Fibroblast of peridontal ligament (primary cell): ENCODE data around the gene MED31.
"Not testable (repeated sequence)": the region's sequence is repeated elsewhere in the genome, so short reads cannot be mapped to it uniquely, and the experiment has no call there.

ENCODE experiments used
- DNase-seq: peaks from one replicate; pipeline ENCODE4 v3.0.0-alpha.2; 2010; ENCODE audit errors: extremely low read depth

The MED31 gene

DNA sequence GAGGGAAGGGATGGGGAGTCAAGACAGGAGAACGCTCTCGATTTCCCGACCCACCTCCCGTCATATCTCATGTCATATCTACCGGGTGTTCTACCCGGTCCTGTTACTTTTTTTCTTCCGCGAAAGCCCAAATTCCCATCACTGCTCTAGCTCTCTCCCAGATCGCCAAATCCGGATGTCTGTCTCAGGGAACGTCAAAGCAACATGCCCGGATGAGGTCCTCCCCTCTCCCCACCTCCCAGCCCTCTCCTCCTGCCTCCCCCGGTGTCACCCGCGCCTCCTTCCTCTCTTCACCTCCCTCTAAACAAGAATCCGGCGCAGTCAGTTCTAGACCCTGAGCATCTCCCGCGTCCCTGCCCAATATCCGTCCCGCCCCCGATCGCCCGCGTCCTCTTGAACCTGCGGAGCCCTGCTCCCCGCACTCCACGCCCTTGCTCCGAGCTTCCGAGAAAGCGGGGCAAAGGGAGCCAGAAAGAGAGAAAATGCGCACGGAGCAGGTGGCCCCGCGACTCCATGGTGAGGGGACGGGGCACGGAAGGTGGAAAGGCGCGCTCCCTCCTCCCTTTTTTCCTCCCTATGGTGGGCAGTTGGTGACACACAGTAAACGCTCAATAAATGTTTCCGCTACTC lies 4.4 kb upstream of the MED31 start:
- DNase-seq: not testable (repeated sequence)

DNA sequence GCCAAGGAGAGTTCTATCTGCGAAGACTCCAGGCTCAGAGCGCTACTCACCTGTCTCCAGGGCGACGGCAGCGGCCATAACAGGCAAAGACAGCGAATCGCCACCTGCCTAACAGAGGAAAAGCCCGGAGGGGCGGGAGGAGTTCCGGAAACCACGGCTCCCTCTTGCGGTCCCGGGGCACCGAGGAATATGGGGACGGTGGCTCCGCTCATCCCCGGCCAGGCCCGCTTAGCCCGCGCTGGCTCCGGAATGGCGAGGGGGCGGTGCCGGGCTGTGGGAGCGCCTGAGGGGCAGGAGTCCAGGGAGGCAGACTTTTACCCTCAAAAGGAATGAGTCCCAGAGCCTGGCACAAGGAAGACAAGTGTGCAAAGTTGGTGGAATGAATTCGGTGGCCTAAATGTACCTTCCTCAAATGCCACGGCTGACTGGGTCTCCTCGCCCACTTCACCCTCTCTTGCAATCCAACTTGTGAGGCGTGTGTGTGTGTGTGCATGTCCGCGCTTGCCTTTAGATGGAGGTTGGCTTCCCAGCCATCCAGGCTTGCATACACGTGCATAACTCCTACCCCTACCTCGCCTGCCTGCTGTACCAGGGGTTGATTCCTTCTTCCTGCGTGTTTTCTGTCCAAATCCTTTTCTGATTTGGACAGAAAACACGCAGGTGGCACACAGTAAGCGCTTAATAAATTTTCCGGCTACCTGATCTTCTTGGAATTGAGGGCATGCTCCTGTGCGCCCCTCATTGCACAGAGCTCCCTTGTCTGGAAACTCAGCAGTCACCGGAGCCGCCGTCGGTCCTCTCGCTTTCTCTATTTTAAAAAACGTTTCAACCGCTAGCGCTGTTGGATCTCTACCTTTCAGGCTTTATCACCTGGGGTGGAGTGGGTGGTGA lies 3.7 kb upstream of the MED31 start:
- DNase-seq: no peak

DNA sequence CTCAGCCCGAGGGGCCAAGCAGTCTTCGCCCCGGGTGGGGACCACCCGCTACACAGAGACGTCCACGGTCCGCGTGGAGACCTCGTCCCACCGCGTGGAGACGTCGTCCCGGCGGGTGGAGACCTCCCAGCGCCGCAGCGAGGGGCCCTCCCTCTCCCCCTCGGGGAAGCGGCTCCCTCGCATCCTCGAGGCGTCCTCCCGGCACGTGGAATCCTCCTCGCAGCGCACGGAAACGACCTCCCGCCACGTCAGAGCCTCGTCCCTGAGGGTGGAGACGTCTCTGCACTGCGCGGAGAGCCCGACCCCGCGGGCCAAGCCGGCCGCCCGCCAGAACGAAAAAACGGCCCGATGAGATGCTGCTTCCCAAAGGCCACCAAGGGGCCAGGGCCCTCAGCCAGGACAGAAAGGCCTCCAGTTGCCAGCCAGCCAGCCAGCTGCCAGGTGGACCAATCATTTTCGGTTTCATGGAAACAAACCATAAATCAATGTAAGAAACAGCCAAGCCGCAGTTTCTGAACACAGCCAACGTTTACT lies 581 bp upstream of the MED31 start:
- DNase-seq: peak; percentile 18

DNA sequence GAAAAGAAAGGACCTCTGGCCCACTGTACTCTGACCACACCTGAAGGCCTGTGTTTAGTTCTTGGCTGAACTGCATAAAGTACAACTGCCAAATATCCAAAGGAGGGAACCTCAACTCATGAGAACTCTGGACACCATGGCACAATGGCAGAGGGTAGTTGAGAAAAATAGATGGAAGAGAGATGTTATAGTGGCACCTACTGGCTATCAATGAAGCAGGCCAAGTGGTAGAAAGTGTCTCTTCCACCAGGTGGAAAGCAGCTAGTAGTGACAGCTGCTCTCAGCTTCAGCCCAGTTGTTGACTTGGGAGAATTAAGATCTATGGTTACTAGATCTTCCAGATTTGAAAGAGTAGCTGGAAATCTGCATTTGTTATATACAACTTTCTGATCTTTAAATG lies 3.2 kb downstream of the MED31 start:
- DNase-seq: no peak

DNA sequence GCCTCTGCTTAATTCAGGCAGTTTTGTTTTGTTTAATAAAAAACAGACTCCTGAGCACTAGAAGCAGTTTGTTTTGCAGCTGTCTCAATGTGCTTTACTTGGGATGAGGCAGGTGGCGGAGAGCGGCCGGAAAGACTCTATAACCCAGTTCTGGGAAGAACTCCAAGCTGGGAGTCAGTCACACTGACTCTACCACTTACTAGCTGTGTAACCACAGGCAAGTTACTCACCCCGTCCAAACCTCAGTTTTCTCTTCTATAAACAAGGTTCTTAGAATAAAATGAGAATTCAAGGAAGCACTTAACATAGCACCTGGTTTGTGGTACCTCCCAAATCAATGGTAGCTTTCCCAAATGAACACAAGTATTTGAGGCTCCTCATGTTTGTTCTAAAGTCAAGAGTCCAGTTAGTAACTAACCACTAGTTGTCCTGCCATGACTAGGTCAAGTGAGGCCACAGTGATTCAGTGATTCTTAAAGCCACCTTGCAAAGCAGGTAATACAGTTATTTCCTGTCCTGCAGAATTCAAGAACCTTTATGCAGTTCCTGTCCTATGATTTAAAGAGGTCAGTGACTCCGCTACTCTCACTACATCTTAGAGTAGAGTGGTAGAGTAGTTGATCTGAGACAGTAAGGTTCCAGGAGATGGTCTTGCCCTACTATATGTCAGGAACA lies 7.8 kb downstream of the MED31 start:
- DNase-seq: peak; percentile 89

DNA sequence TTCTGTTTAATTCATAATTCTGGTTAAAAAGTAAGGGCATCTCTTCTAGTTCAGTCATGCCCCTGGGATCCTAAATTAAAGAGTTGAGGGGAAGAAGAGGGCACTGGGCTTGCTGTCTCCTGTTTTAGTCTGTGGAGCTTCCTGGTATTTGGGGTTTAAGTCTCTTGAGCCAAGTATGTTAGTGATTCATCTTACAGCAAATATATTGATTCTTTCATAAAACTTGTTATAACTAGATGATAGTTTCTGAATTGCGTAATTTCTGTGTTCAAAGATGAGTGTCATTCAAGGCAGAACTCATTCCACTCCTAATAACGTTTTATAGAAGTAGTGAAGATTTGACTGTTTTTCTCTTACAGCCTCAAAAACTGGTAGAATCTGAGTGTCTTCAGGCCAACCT lies 8.8 kb downstream of the MED31 start:
- peak; percentile 49 for DNase-seq

DNA sequence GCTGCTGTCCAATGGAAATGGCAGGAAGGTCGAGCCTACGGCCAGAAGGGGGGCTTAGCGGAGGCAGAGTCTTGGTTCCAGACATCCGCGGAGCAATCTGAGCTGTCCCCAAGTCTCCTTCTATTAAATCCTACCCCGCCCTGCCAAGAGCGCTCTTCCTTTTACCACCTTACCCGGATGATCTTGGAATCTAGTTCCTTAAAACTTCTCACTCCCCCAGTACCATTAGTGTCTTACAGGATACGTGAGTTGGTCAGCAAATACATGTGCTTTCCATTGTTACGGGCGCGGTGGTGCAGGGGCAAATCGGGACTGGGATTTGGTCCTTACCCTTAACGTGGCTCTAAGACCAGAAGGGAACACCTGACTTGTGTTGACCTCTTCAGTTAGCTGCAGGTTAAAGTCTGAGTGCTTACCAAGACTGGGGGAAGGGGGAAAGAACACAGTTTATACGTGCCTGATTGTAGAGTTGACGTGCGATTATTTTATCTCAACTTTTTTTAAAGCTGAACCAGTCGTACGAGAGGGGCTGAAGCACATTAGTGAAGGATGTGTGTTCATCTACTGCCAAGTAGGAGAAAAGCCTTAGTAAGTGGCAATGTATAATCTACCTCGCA lies 10.1 kb downstream of the MED31 start:
- no peak for DNase-seq

DNA sequence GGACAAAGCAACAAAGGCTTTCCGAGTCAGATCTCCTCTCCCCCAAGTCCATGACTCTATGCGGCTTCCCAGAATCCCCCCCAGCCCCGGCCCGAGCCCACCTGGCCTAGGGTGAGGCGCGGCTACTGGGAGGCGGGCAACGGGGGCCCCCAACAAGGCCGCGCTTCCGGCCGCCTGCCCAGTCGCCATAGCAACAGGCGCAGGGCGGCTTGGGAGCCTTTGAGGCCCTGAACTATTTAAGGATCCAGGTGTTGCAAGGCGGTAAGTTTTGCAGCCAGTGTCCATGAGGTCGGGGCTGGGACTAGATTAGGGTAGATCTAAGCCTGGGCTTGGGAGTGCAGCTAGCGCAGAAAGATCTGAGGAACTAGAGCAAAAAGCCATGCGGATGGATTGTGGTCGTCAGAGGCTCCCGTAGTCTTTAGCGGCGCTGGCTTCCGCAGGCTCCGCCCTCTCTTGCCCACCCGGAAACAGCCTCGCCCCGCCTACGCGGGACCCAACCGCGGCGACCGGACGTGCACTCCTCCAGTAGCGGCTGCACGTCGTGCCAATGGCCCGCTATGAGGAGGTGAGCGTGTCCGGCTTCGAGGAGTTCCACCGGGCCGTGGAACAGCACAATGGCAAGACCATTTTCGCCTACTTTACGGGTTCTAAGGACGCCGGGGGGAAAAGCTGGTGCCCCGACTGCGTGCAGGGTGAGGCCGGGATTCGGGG lies 10.7 kb downstream of the MED31 start, which contains the start of the genes KIAA0753 and TXNDC17:
TSS of gene KIAA0753 (minus strand) at position 176 of the 711 bp plus-strand sequence. CDS start 5,608 bp downstream, outside the sequence.
TSS of gene TXNDC17 (plus strand) at position 525 of the 711 bp plus-strand sequence. CDS start at position 548, 23 bp downstream.
- peak; percentile 87 for DNase-seq

DNA sequence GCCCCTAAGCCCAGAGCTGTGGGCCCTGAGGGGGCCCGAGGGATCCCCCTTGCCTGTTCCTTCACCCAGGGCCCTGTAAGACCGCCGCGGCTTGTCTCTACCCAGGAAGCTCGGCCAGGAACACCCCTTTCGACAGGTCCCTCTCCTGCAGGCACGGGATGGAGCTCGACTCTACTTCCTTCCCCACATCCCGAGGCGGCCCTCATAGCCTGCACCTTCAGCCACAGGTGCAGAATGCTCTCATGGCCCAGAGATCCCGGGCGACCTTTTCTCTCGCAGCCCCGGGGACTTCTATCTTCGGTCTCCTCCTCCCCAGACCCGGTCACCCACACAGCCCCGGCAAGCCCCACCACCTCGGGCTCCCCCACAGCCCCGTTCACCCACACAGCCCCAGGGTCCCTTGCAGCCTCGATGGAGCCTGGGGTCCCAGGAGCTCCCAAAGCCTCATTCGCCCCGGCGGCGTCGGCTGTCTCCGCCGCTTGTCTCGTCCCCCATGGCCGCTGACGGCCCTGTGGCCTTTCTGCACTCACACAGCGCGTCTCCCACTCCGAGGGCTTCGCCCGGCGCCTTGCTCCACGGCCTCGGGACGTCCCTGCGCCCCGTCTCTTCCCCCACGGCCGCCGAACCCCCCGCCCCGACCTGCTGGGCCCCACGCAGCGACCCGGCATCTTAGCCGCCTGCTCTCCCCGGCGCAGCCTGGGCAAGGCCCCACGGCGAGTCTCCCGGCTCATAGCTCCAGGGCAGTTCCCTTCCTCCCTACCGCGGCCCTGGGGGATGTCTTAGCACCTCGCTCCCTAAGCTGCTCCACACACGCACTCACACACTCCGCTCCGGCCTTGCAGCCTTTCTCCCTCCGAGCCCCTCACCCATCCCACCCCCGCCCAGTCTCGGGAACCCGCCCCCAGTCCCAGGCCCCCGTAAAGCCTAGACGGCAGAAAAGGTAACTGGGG lies 11.5 kb downstream of the MED31 start:
- DNase-seq: peak; percentile 36

DNA sequence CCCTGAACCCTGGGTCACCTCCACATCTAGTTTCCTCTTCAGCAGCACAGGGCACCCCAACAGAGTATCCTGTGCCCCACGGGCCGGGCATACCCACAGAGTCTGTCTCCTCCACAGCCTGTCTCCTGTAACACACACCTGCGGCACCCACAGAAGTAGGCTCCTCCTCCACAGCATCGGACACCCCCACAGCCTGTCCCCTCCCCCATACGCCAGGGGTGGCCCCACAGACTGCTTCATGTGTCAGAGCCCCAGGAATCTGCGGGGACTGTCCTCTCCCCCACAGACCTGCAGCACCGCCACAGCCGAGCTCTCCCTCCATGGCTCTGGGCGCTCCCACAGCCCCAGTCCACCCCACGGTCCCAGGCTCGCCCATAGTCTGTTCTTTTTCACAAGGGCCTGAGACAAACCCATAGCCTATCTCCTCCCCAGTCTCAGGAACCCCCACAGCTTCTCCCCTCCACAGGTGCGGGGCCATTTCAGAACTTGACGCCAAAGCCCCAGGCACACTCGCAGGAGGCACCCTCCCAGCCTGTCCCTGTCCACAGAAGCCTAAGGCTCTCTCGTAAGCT lies 12.3 kb downstream of the MED31 start:
- DNase-seq: no peak

DNA sequence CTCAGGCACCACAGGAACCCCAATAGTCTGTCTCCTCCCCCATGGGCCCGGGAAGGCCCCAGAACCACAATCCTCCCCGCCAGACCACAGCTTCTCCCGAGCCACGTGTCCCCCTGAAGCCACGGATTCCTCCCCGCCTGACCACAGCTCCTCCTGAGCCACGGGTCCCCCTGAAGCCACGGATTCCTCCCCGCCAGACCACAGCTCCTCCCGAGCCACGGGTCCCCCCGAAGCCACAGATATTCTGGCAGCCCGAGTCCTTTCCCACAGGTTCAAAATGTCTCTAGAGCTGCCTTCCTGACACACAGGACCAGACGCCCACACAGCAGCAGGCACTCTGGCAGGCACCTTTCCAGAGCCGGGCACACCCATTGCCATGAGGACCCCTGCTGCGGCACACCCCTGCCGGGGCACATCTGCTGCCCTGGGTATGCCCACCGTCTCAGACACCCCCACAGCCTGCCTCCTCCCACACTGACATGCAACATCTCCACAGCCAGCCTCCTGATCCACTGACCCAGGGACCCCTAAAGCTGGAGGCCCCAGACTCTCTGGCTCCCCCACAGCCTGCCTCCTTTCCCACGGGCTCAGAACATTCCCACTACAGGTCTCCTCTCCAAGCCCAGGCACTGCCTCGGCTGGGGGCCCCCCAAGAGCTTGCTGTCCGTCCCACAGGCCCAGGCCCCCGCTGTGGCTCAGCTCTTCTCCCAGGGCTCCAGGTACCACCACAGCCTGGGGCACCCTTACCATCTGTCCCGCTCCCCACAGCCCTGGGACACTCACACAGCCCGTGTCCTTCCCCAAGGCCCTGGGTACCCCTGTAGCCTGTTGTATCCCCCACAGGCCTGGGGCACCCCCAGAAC lies 13.1 kb downstream of the MED31 start:
- DNase-seq: no peak

DNA sequence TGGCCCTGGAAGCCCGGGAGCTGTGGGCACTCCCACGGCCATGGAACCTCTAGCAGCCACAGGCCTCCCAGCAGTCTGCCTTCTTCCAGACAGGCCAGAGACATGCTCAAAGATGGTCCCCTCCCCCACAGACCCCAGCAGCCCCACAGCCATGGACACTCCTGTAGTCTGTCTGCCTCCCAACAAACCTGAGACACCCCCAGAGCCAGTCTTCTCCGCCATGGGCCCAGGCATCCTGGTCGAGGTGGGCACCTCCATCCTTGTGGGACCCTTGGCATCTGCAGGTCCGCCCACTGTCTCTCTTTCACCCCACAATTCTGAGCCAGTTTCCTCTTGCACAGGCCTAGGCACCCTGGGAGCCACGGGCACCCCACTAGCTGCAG lies 14.0 kb downstream of the MED31 start:
- no peak for DNase-seq

DNA sequence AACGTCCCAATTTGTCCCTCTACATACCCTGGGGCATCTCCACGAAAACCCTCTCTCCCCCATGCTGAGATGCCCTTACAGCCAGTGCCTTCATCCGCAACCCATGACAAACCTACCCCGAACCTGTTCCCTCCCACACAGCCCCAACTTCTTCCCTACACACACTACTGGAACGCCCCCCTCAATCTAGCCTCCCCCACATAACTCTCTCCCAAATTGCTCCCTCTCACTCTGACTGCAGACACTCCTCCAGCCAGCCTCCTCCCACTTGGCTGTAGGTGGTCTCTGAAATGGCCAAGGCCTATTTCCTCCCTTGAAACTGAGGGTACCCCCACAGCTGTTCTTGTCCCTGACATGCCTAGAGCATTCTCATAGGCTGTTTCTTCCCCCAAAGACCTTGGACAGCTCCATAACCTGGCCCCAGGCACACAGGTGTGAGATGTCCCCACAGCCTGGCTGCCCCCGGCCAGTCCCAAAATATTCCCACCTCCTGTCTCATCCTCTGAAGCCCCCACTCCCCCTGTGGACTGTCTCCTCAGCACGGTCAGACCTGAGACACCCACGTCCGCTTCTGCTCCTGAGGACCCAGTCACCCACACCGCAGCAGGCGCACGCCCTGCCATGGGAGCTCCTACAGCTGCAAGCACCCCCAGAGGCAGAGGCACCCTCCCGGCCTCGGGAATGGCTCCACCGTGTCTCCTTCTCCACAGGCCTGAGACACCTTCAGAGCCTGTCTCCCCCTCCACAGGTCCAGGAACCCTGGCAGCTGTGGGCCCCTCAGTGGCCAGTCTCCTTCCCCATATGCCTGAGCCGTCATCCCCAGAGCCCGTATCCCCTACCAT lies 14.6 kb downstream of the MED31 start:
- DNase-seq: no peak

DNA sequence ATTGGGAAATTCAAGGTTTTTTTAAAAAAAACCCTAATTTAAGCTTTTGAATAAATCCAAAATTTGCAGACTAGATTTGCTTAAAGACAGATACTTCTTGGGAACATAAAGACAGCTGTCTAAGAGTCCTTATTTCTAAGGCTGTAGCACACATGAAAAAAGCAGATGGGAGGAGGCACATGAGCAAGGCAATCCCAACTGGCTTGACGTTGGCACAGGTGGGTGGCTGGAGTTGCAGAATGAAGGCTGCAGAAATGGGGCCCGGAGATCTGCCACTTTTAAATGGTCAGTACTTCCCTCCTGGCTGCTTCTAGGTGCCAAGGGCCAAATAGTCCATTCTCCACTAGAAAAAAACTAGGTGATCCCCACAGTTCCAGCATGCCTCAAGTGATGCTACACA lies 15.3 kb downstream of the MED31 start:
- DNase-seq: no peak

DNA sequence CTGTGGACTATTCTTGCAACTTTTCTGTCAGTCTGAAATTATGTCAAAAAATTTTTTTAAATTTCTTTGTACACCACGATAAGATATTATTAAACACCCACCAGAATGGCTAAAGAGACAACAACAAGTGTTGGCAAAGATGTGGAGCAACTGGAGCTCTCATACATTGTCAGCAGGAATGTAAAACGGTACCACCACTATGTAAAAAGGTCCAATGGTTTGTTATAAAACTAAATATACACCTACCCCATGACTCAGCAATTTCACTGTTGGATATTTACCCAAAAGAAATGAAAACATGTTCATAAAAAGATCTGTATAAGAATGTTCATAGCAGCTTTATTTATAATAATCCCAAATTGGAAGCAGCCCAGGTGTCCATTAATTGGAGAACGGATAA lies 18.1 kb downstream of the MED31 start:
- no peak for DNase-seq

DNA sequence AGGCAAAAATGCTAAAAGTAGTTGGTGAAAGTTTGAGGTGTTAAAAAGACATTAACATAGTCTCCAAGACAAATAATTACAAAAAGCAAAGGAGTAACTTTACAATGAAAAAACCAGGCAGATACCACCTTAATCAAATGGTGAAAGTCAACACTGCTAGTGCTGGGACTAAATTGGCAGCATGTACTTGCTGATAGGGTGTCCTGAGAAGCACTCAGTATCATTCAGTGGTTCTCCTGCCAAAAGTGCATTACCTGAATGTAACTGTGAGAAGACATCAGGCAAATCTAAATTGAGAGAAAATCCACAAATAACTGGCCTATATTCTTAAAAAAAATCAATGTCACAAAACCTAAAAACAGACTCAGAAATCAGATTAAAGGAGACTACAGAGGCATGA lies 18.9 kb downstream of the MED31 start:
- no peak for DNase-seq

DNA sequence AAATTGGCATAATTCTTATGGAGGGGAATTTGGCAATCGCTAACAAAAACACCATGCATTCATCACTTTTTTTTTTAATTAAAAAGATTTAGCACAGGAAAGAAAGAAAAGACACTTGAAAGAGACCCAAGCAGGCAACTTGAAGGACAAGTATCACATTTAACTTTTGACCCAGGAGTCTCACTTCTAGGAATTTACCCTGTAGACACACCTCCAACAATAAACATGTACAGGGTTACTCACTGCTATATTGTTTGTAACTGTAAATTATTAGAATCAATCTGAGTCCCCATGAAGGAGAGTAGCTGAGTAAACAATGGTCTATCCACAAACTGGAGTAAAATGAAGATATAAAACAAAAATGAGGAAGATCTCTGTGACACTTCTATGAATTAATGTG lies 21.0 kb downstream of the MED31 start:
- DNase-seq: no peak

DNA sequence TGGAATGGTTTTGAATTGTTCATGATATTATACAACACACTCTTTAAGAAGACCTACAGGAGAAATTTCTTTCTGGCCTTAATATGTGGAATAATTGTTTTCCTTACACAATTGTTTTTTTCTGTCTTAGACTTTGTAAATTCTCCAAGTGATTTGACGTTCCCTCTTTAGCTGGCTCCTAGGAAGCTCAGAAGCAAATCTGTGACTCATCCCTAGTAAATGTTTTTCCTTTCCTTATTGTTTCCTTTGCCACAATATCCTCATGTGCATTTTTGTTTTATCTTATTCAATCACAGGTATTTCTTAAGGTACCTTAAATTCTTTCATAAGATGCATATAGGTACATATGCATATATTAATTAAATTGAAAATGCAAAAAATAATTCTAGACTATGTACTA lies 24.4 kb downstream of the MED31 start:
- DNase-seq: peak; percentile 30
